Skeletal muscle tissue (tissue), 4 donors: ENCODE data around the gene CRADD. TPM values are rescaled to one million over a fixed set of nuclear protein-coding genes. Genes with fewer than 3 reads are reported as not detected.
A peak's percentile ranks its signal among the peaks of the same experiment; 100 is the strongest.

Experiments used
- H3K27ac ChIP-seq: one replicate; pipeline ENCODE4 v1.7.0; 2013; ENCODE audit warnings: mild to moderate bottlenecking, low read depth, low read length, inconsistent platforms
- H3K27me3 ChIP-seq, 3 donors: one replicate each; pipeline ENCODE4 v1.7.0; 2013; ENCODE audit warnings: low read length in 3 of 3; ENCODE audit not compliant: control insufficient read depth in 3 of 3, insufficient read depth in 3 of 3
- H3K36me3 ChIP-seq, 3 donors: one replicate each; pipeline ENCODE4 v1.7.0; 2013; ENCODE audit warnings: low read length in 3 of 3; ENCODE audit not compliant: control insufficient read depth in 3 of 3, insufficient read depth in 3 of 3
- H3K4me1 ChIP-seq, 3 donors: one replicate each; pipeline ENCODE4 v1.7.0; 2013; ENCODE audit warnings: low read length in 3 of 3, mild to moderate bottlenecking in 3 of 3; ENCODE audit not compliant: control insufficient read depth in 3 of 3, insufficient read depth in 3 of 3
- H3K4me3 ChIP-seq, 3 donors: one replicate each; pipeline ENCODE4 v1.7.0; 2013; ENCODE audit warnings: low read length in 3 of 3
- H3K9ac ChIP-seq, 3 donors: one replicate each; pipeline ENCODE4 v1.7.0; 2013; ENCODE audit warnings: low read length in 3 of 3, mild to moderate bottlenecking in 3 of 3, moderate library complexity in 2 of 3, low read depth in 1 of 3
- H3K9me3 ChIP-seq, 3 donors: one replicate each; pipeline ENCODE4 v1.7.0; 2013; ENCODE audit warnings: low read length in 3 of 3; ENCODE audit not compliant: control insufficient read depth in 3 of 3
- total RNA-seq: library from RNA; depleted of rRNA; stranded (reverse); fragments of >200 nt; gene quantifications from one replicate; pipeline ENCODE4 v1.2.3, GENCODE V29; 2014
- donor health status: Osteomylitis.

The CRADD gene
- total RNA-seq, 1 donor from 2014 or later = 18.3 TPM

- peak overlapping the region; percentile 56 to 58 (median 56) for H3K4me3 ChIP-seq
- peaks cover 29 to 33% (median 30%) of the 10 kb centered on the region in 3 donors for H3K4me1 ChIP-seq
- H3K9ac ChIP-seq = peak overlapping the region; percentile 48 to 77 (median 58)
- H3K27ac ChIP-seq = peak overlapping the region; percentile 86
- H3K9me3 ChIP-seq = no peaks in the 10 kb centered on the region
- no peaks in the 10 kb centered on the region for H3K36me3 ChIP-seq
- H3K27me3 ChIP-seq = no peaks in the 10 kb centered on the region
Observed at GRCh38 chr12:93895089-93895445, 217.9 kb downstream of the CRADD start.

GRCh38 chr12:93896427-93896826 is 219.3 kb downstream of the CRADD start:
- no peak overlapping the region for H3K9ac ChIP-seq
- no peaks in the 10 kb centered on the region for H3K9me3 ChIP-seq

GRCh38 chr12:93896952-93897351 is 219.8 kb downstream of the CRADD start:
- peaks cover 29 to 33% (median 30%) of the 10 kb centered on the region in 3 donors for H3K4me1 ChIP-seq
- no peaks in the 10 kb centered on the region for H3K27me3 ChIP-seq
- no peak overlapping the region for H3K9ac ChIP-seq
- H3K36me3 ChIP-seq = no peaks in the 10 kb centered on the region
- no peak overlapping the region for H3K4me3 ChIP-seq
- no peaks in the 10 kb centered on the region for H3K9me3 ChIP-seq
- H3K27ac ChIP-seq = no peak overlapping the region

More at GRCh38 chr12:93896427-93896826, 219.3 kb downstream of the CRADD start:
- Histone ChIP-seq H3K4me1 (peaks cover 29 to 33% (median 30%) of the 10 kb centered on the region in 3 donors), H3K4me3 (no peak overlapping the region), H3K27me3 (no peaks in the 10 kb centered on the region), H3K27ac (no peak overlapping the region), H3K36me3 (no peaks in the 10 kb centered on the region)

- no peak overlapping the region for H3K27ac ChIP-seq
- H3K4me3 ChIP-seq = no peak overlapping the region
- H3K27me3 ChIP-seq = no peaks in the 10 kb centered on the region
- H3K9ac ChIP-seq = no peak overlapping the region
- no peaks in the 10 kb centered on the region for H3K9me3 ChIP-seq
- no peaks in the 10 kb centered on the region for H3K36me3 ChIP-seq
- H3K4me1 ChIP-seq = no peaks in the 10 kb centered on the region
Observed at GRCh38 chr12:93901739-93902138, 224.6 kb downstream of the CRADD start.

- no peaks in the 10 kb centered on the region for H3K27me3 ChIP-seq
- H3K9ac ChIP-seq = no peak overlapping the region
- no peaks in the 10 kb centered on the region for H3K36me3 ChIP-seq
- no peak overlapping the region for H3K27ac ChIP-seq
- no peak overlapping the region for H3K4me3 ChIP-seq
- H3K9me3 ChIP-seq = no peaks in the 10 kb centered on the region
- no peaks in the 10 kb centered on the region for H3K4me1 ChIP-seq
Observed at GRCh38 chr12:93902192-93902591, 225.0 kb downstream of the CRADD start.

- Histone ChIP-seq H3K36me3 (no peaks in the 10 kb centered on the region), H3K4me1 (no peaks in the 10 kb centered on the region), H3K27me3 (no peaks in the 10 kb centered on the region), H3K4me3 (no peak overlapping the region), H3K9ac (no peak overlapping the region), H3K9me3 (no peaks in the 10 kb centered on the region), H3K27ac (no peak overlapping the region)
Observed at GRCh38 chr12:93902736-93903562, 225.8 kb downstream of the CRADD start.

GRCh38 chr12:93904124-93904523 is 226.9 kb downstream of the CRADD start:
- Histone ChIP-seq H3K27ac (no peak overlapping the region), H3K4me1 (peaks cover 0 to 2% (median 0%) of the 10 kb centered on the region in 3 donors), H3K27me3 (no peaks in the 10 kb centered on the region), H3K36me3 (no peaks in the 10 kb centered on the region), H3K9me3 (no peaks in the 10 kb centered on the region), H3K4me3 (no peak overlapping the region), H3K9ac (no peak overlapping the region)

- Histone ChIP-seq H3K4me1 (peaks cover 0 to 3% (median 0%) of the 10 kb centered on the region in 3 donors), H3K27me3 (no peaks in the 10 kb centered on the region), H3K9ac (no peak overlapping the region), H3K36me3 (no peaks in the 10 kb centered on the region), H3K9me3 (no peaks in the 10 kb centered on the region), H3K27ac (no peak overlapping the region), H3K4me3 (no peak overlapping the region)
Observed at GRCh38 chr12:93908264-93908663, 231.1 kb downstream of the CRADD start.

- peaks cover 0 to 3% (median 0%) of the 10 kb centered on the region in 3 donors for H3K4me1 ChIP-seq
- H3K27ac ChIP-seq = no peak overlapping the region
- no peaks in the 10 kb centered on the region for H3K27me3 ChIP-seq
Observed at GRCh38 chr12:93908846-93909567, 231.8 kb downstream of the CRADD start.

GRCh38 chr12:93911396-93911795 is 234.2 kb downstream of the CRADD start:
- no peaks in the 10 kb centered on the region for H3K27me3 ChIP-seq
- no peak overlapping the region for H3K9ac ChIP-seq
- no peaks in the 10 kb centered on the region for H3K9me3 ChIP-seq
- peaks cover 0 to 3% (median 0%) of the 10 kb centered on the region in 3 donors for H3K4me1 ChIP-seq
- no peak overlapping the region for H3K27ac ChIP-seq
- no peaks in the 10 kb centered on the region for H3K36me3 ChIP-seq
- H3K4me3 ChIP-seq = no peak overlapping the region

More at GRCh38 chr12:93908846-93909567, 231.8 kb downstream of the CRADD start:
- Histone ChIP-seq H3K9ac (no peak overlapping the region), H3K4me3 (peak overlapping the region in 1 of 3 donors; percentile 13), H3K36me3 (no peaks in the 10 kb centered on the region), H3K9me3 (no peaks in the 10 kb centered on the region)
